Measurements from ENCODE around the gene MRPL44.

The MRPL44 gene

DNA sequence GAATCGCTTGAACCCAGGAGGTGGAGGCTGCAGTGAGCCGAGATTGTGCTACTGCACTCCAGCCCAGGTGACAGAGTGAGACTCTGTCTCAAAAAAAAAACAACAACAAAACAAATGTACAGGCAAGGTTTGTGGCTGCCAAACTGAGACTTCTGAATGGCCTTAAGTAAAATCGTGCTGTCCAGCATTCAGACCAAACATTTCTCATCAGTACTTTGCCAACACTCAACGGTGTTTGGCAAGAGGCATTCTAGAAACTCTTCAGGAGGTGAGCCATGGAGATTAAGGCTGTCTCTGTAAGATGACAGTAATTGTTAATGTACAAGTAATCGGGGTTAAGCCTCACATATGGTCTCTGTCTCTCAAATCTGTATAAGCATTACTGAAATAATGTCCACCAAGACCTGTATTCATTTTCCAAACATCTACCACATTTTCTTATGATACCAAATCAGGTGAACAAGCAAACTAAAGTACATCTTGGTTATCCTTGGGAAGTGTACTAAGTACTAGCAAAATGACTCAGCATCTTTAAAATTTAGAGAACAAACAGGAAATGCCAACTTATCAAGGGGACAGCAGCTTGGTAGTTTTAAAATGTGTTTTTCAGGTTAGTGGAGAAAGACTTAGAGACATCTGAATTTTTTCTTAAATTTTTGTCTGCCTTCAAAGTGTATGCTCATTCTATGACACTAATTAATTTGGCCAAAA is 52.5 kb downstream of the MRPL44 start:
- DNase-seq (ENCODE audit: low spot score), result no peak

DNA sequence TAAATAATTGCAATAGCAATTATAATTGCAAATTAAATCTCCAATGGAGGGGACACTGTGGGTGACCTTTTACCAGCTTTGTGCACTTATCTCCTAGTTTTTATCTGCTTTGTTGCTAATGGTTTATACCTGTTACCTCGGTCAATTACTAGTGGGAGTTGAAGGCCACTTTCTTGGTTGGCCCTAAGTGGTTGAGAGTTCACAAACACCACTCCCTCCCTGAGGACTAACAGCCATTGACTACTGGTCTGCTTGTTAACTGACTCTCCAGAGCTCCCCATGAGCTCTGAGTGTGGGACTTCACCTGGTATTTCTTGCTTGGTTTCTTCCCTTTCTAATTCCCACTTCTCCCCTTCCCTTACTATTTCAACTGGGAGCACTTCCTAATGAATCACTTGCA is 54.6 kb downstream of the MRPL44 start:
- DNase-seq (ENCODE audit: low spot score), result no peak

DNA sequence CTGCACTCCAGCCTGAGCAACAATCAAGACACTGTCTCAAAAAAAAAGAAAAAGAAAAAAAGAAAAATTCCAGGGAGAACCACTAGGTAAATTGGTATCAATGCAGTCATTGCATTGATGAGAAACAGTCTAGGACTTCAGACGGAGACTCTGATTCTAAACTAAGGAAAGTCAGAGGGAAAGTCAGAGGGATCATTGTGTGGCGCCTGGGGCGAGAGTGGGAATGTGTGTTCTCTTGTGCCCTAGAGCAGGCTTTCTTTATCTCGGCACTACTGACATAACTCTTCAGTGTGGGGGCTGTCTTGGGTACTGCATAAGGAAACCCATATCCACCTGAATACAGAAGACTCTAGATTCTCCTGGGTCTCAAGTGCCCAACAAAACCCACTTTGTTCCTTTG is 57.1 kb downstream of the MRPL44 start:
- no peak for DNase-seq (ENCODE audit: low spot score)

DNA sequence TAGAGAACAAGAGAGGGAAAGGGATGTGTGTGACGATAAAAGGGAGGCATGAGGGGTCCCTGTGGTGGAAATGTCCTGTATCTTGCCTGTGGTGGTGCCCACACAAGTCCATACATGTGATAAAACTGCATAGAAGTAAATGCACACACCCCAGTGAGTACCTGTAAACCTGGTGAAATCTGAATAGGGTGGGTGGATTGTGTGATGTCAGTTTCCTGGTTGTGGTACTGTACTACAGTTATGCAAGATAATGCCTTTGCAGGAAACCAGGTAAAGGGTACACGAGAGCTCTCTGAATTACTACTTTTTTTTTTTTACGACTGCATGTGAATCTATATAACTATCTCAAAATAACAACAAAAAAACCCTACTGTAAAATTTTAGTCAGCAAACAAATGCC is 59.7 kb downstream of the MRPL44 start:
- DNase-seq (ENCODE audit: low spot score), result no peak
